AG09309 (cell line): ENCODE data around the gene DNAJC4.
A peak's percentile ranks its signal among the peaks of the same experiment; 100 is the strongest.

ENCODE experiments used
- DNase-seq: peaks from one replicate; pipeline ENCODE4 v3.0.0-alpha.2; 2010; ENCODE audit warnings: low read depth
- H3K4me3 ChIP-seq: 2 replicates; pipeline ENCODE4 v1.5.1; 2011; ENCODE audit warnings: mild to moderate bottlenecking, low read depth, low read length, moderate library complexity; ENCODE audit not compliant: control insufficient read depth
- TF ChIP-seq, protein P1 (sequence below): IDR thresholded peaks from 2 replicates; pipeline ENCODE4 v1.5.1; 2011; ENCODE audit warnings: mild to moderate bottlenecking, low read depth, low read length, inconsistent platforms; ENCODE audit not compliant: insufficient read depth, control insufficient read depth; ENCODE audit errors: missing control alignments

The DNAJC4 gene

DNA sequence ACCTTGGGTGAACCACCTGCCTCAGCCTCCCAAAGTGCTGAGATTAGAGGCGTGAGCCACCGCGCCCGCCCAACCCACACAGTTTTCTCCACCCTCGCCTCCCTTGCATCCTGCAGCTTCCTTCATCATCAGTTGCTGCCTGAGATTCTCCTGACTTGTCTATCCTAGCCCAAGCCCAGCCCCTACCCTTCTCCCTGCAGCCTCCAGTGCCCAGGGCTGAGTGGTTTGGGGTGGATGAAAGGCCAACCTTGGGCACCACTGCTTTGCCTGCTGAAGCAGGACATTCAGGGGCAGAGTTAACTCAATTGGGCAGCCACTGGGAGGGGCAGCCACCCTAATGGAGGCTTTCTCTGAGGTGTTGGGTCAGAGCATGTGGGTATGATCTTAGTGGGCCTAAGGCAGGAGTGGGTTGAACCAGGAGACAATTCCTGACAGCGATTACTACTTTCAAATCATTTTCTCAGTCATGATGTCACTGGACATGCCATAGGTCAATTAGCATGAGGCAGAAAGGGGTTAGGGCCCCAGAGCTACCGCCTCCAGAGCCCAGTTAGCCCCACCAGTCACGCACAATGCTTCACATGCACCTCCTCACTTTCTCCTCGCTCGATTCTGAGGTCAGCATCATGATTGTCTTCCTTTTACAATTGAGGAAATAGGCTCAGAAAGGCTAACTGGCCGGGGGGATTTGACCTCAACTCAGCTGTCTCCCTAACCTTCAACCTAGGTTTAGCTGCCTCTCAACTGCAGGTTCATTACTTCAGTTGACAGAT is 9.5 kb downstream of the DNAJC4 start:
- DNase-seq, result no peak
- peak overlapping the region; percentile 75 for H3K4me3 ChIP-seq
- TF ChIP-seq, protein P1, sequence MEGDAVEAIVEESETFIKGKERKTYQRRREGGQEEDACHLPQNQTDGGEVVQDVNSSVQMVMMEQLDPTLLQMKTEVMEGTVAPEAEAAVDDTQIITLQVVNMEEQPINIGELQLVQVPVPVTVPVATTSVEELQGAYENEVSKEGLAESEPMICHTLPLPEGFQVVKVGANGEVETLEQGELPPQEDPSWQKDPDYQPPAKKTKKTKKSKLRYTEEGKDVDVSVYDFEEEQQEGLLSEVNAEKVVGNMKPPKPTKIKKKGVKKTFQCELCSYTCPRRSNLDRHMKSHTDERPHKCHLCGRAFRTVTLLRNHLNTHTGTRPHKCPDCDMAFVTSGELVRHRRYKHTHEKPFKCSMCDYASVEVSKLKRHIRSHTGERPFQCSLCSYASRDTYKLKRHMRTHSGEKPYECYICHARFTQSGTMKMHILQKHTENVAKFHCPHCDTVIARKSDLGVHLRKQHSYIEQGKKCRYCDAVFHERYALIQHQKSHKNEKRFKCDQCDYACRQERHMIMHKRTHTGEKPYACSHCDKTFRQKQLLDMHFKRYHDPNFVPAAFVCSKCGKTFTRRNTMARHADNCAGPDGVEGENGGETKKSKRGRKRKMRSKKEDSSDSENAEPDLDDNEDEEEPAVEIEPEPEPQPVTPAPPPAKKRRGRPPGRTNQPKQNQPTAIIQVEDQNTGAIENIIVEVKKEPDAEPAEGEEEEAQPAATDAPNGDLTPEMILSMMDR, result no peak

GRCh38 chr11:64240435-64241240 is 10.3 kb downstream of the DNAJC4 start, which contains the start of gene FKBP2:
FKBP2 (plus strand) TSS chr11:64241095; CDS start chr11:64242388, 1,293 bp downstream.
- TF ChIP-seq, protein P1, result no peak
- H3K4me3 ChIP-seq, result peak within 1 kb of the TSS; percentile 84
- peak; percentile 85 for DNase-seq

DNA sequence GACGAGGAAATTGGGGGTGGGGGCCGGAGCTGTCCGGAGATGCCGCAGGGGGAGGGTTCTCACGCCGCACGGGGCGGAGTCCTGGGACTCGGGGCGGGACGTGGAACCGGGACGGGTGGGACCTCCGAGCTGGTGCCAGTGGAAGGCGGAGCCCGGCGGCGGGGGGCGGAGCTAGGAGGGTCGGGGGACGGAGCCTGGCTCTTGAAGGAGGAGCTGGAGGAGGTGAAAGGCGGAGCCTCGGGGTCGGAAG is 10.8 kb downstream of the DNAJC4 start:
- H3K4me3 ChIP-seq, result peak overlapping the region; percentile 75
- peak; percentile 96 for DNase-seq

DNA sequence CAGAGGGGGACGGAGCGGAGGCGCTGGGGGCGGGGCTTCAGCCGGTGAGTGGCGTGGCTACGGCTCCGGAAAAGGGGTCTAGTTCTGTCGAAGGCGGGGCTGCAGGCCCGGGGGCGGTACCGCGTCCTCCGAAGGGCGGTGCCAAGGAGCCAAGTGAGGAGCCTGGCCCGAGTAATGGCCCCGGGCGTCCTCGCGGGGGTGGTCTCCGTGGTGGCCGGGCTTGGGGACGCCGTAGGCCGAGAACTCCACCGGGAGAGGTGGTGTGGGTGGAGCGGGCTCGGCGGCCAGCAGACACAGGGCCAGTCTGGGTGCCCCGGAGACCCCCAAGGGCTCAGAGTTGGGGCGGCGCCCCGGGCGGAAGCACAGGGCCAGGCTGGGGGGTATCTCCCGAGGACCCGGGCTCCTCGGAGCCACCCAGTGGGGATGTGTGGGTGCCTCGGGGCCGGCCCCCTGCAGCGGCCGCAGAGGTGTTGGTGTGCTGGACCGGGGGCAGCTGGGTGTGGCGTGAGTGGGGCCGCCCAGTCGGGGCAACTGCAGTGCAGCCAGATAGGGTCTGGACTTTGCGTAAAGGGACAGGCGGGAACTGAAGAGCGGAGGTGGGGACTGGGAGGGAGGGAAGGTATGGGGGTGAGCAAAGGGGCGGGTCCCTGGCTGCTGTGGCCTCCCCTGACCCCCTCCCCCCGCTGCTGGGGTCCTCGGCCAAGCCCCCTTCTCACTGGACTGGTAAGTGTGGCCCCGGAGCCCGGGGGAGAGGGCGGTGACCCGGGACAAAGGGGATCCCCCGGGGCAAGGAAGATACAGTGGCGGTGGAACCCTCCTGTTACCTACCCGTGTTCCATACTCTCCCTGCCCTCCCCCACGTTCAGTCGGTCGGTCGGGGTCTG is 11.4 kb downstream of the DNAJC4 start:
- TF ChIP-seq, protein P1, result no peak
- DNase-seq, result no peak
- peak overlapping the region; percentile 84 for H3K4me3 ChIP-seq

More for the DNA sequence above, 10.8 kb downstream of the DNAJC4 start:
- TF ChIP-seq, protein P1, result no peak

DNA sequence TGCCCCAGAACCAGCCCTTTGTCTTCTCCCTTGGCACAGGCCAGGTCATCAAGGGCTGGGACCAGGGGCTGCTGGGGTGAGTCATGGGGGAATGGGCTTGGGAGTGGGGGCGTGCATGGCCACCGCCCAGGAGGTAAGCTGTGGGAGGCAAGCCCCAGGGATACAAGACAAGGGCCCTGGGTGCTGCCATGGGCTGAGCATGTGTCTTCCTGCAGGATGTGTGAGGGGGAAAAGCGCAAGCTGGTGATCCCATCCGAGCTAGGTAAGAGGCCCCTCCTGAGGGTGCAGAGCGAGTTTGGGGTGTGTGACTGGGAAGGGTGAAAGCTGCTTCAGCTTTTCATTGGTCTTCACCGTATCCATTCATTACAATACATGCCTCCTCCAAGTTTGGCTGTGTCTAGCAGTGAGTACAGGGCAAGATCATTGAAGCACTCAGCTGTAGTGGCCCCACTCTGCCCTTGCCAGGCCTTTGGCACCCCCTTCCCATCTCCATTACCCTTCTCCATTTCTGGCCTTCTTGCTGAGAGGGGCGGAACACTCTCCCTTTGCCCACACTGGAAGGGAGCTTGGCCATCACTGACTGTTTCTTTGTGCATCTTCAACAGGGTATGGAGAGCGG is 13.0 kb downstream of the DNAJC4 start:
- TF ChIP-seq, protein P1, result no peak
- H3K4me3 ChIP-seq, result peak overlapping the region; percentile 2; the same call in 1 of the 2 replicates
- DNase-seq, result no peak

- no peak for DNase-seq
- no peak overlapping the region for H3K4me3 ChIP-seq
- TF ChIP-seq, protein P1, result no peak
Observed at GRCh38 chr11:64244107-64244506, 13.8 kb downstream of the DNAJC4 start.
